Heart right ventricle (tissue), 16 donors: Measurements from ENCODE around the gene JDP2. TPM values are rescaled to one million over a fixed set of nuclear protein-coding genes. Genes with fewer than 3 reads are reported as not detected.
A peak's percentile ranks its signal among the peaks of the same experiment; 100 is the strongest.

ENCODE experiments used
- ATAC-seq, 8 donors: fragments of 200-7000 bp; cut with Tn5 transposase; one replicate each; pipeline ENCODE4 v1.9.1; 2020; ENCODE audit warnings: mild to moderate bottlenecking in 8 of 8, moderate library complexity in 8 of 8, moderate number of reproducible peaks in 1 of 8
- DNase-seq, 2 donors: peaks; one replicate each; pipeline ENCODE4 v3.0.0-alpha.2; 2020
- H3K27ac ChIP-seq, 10 donors: fragments of 200-600 bp; sonication (generic) in 2 of 10; one replicate each; pipeline versions ENCODE4 v1.5.0 to v1.8.0; 2020 to 2022; ENCODE audit warnings: mild to moderate bottlenecking in 3 of 10
- H3K27me3 ChIP-seq, 7 donors: fragments of 200-600 bp; one replicate each; pipeline ENCODE4 v1.8.0; 2021 to 2022; ENCODE audit warnings: mild to moderate bottlenecking in 2 of 7
- H3K36me3 ChIP-seq, 9 donors: fragments of 200-600 bp; sonication (generic) in 1 of 9; one replicate each; pipeline versions ENCODE4 v1.5.0 to v1.8.0; 2020 to 2022; ENCODE audit warnings: mild to moderate bottlenecking in 2 of 9
- H3K4me1 ChIP-seq, 9 donors: fragments of 200-600 bp; sonication (generic) in 1 of 9; one replicate each; pipeline versions ENCODE4 v1.5.0 to v1.8.0; 2020 to 2022; ENCODE audit warnings: mild to moderate bottlenecking in 4 of 9
- H3K4me3 ChIP-seq, 10 donors: fragments of 200-600 bp; sonication (generic) in 2 of 10; one replicate each; pipeline versions ENCODE4 v1.5.0 to v1.8.0; 2020 to 2022; ENCODE audit warnings: mild to moderate bottlenecking in 7 of 10, moderate library complexity in 2 of 10
- H3K9me3 ChIP-seq, 11 donors: fragments of 200-600 bp in 10 of 11; sonication (generic) in 2 of 11; one replicate each; pipeline versions ENCODE4 v1.5.0 to v1.8.0; 2013 to 2022; ENCODE audit warnings: mild to moderate bottlenecking in 2 of 11, control low read depth in 1 of 11, moderate library complexity in 1 of 11
- WGBS, 2 donors: extraction: QIAGEN DNeasy Blood & Tissue Kit; methylation state at CpG; one replicate each; pipeline ENCODE4 v1.1.7; 2013; ENCODE audit warnings: inconsistent platforms in 1 of 2; 5-methylcytosine and 5-hydroxymethylcytosine counted together
- intact Hi-C, 10 donors: fragments of 100-400 bp; cut with DNase I; formaldehyde crosslinking; loops; one replicate each; pipeline versions ENCODE4 v1.11.1 to v1.14.2; 2022
- polyA plus RNA-seq, 2 donors: library from polyadenylated mRNA; stranded (reverse); fragments of 200-250 nt; gene quantifications; one replicate each; pipeline ENCODE4 v1.2.3, GENCODE V29; 2013
- total RNA-seq, 10 donors: library from RNA; stranded (reverse); fragmentation: NEBNext Ultra II Directional in 3 of 10; extraction: Animal tissue kit (Norgen Biotek cat#: 25700) in 3 of 10; gene quantifications; one replicate each; pipeline versions ENCODE4 v1.2.1 to v1.2.4, GENCODE V29; 2021 to 2023
- TF ChIP-seq, protein P1 (sequence below), 9 donors: fragments of 200-600 bp; sonication (generic) in 2 of 9; IDR thresholded peaks; one replicate each; pipeline versions ENCODE4 v1.5.0 to v1.8.0; 2021 to 2022; ENCODE audit warnings: antibody characterized with exemption in 9 of 9, mild to moderate bottlenecking in 5 of 9, moderate library complexity in 1 of 9
- donor health status: Arrhythmogenic right ventricular cardiomyopathy.
- donor health status: ischemic (EF 13 %, LVEDD 7.1; RV severe dilation, severe dysfunction).
- donor health status: healthy with polysubstance abuse.
- donor health status: DM: no; HTN: yes; CAD: no.
- donor health status: DM: no; HTN: no; CAD: no.
- donor health status: ischemic (EF 25% LVEDD 6.9; RV normal size, moderate dysfunction).
- donor health status: ischemic (EF 25% LVEDD 5.7; RV mildly dilated, moderate dysfunction).
- donor health status: healthy.
- donor health status: DM: yes; HTN: yes; CAD: no.
- donor health status: Ischemic cardiomyopathy.
- donor health status: ischemic (EF 35%, LVEDD 5.7; RV mildly dilated, moderate dysfunction).
- donor health status: nonischemic (EF 11% LVEDD 7.7; RV severe dilation, severe dysfunction).
- donor health status: DM: yes; HTN: yes; CAD: no.
- donor health status: PGD.
- donor health status: ischemic (EF 29% LVEDD 5.4; RV normal size, mild dysfunction).
- donor health status: nonischemic (EF 23%, LVEDD 6.1; RV moderate dilation, normal function).

Gene JDP2
- total and polyA plus RNA-seq, 12 donors, result 12.3 to 44.0 (median 17.3) TPM

DNA sequence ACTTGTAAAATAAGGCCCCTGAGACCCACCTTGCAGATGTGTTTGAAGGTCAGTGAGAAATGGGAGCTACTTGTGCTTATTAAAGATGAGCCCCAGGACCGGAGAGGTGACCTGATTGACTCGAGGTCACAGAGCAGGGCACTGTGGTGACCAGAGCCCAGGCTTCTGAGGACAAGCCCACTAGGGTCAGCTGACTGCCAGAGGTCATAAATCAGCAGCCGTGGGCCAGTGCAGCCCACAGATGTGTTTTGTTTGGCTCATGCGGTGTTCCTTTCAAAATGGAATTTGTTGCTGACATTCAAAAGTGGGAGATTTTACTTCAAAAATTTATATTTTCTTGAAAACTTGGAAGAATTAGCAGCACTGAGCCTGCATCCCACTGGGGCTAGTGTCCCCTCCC lies 24.5 kb downstream of the JDP2 start:
- Histone ChIP-seq H3K4me1 (peaks cover 35 to 95% (median 79%) of the 10 kb centered on the region in 9 donors), H3K4me3 (no peak overlapping the region)
- TF ChIP-seq, protein P1, sequence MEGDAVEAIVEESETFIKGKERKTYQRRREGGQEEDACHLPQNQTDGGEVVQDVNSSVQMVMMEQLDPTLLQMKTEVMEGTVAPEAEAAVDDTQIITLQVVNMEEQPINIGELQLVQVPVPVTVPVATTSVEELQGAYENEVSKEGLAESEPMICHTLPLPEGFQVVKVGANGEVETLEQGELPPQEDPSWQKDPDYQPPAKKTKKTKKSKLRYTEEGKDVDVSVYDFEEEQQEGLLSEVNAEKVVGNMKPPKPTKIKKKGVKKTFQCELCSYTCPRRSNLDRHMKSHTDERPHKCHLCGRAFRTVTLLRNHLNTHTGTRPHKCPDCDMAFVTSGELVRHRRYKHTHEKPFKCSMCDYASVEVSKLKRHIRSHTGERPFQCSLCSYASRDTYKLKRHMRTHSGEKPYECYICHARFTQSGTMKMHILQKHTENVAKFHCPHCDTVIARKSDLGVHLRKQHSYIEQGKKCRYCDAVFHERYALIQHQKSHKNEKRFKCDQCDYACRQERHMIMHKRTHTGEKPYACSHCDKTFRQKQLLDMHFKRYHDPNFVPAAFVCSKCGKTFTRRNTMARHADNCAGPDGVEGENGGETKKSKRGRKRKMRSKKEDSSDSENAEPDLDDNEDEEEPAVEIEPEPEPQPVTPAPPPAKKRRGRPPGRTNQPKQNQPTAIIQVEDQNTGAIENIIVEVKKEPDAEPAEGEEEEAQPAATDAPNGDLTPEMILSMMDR (IDR thresholded peaks at IDR 0.05), result no peak

DNA sequence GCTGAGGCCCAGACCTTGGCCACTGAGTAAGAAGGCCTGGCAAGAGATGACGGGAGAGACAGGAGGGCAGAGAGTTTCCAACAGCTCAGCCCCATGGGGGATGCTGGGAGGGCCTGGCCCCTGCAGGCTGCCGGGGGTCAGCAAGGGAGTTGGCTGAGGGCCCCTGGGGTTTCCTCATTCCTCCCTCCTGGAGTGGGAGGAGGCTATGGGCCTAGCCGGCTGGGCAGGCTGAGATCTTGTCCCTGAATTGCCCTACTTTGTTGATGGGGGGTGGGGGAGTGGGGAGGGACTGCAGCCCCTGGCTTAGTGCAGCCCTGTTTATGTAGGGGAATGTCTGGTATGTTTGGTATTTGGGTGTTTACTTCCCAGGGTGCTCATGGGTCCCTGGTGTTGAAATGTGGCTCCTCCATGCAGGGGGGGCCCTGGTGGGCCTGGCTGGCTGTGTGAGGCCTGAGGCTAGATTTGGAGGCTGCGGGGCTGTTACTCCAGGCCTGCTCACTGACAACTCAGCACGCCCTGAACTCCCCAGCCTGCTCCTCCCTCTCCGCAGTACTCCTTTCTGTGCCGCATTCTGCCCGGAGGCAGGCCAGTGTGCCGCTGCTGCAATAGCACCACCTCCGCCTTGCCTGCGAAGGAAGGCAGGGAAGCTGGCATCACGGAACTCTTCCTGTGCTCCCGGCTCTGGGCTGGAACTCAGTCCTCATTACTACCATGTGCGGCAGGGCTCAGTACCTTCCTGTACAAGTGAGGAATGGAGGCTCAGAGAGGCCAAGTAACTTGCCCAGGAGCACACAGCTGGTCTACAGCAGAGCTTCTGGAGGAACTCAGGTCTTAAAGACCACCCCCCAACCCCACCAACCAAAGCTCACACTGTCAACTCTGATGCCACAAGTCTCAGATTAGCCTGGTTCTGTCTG lies 25.3 kb downstream of the JDP2 start:
- ATAC-seq, result peak; percentile 44 to 60 (median 54)
- Histone ChIP-seq H3K27me3 (no peaks in the 10 kb centered on the region), H3K36me3 (peaks cover 0 to 35% (median 0%) of the 10 kb centered on the region in 9 donors), H3K4me1 (peaks cover 35 to 94% (median 80%) of the 10 kb centered on the region in 9 donors), H3K9me3 (no peaks in the 10 kb centered on the region), H3K27ac (peak overlapping the region; percentile 46 to 82 (median 74)), H3K4me3 (no peak overlapping the region)
- TF ChIP-seq, protein P1 (IDR thresholded peaks at IDR 0.05), result no peak
- WGBS, 2 donors, result 18 to 32% methylated on average over 14 of the region's 14 CpGs
- peak; percentile 39 to 71 for DNase-seq
- intact Hi-C loops, result loop anchor here in 1 of 10 donors (5.0 kb wide), 1 partner anchor 34 kb away; no protein-coding TSS in a partner anchor

More for the DNA sequence above, 24.5 kb downstream of the JDP2 start:
- DNase-seq, result peak in 1 of 2 donors; percentile 34
- H3K36me3 ChIP-seq, result peaks cover 0 to 37% (median 0%) of the 10 kb centered on the region in 9 donors
- no peaks in the 10 kb centered on the region for H3K9me3 ChIP-seq
- peak in 3 of 8 donors; percentile 18 to 23 (median 18) for ATAC-seq
- no peaks in the 10 kb centered on the region for H3K27me3 ChIP-seq
- peak overlapping the region; percentile 46 to 82 (median 74) for H3K27ac ChIP-seq
- intact Hi-C loops, result loop anchor here in 1 of 10 donors (5.0 kb wide), 1 partner anchor 35 kb away; no protein-coding TSS in a partner anchor
- WGBS, 2 donors, result 43 to 53% methylated on average over 4 of the region's 4 CpGs

DNA sequence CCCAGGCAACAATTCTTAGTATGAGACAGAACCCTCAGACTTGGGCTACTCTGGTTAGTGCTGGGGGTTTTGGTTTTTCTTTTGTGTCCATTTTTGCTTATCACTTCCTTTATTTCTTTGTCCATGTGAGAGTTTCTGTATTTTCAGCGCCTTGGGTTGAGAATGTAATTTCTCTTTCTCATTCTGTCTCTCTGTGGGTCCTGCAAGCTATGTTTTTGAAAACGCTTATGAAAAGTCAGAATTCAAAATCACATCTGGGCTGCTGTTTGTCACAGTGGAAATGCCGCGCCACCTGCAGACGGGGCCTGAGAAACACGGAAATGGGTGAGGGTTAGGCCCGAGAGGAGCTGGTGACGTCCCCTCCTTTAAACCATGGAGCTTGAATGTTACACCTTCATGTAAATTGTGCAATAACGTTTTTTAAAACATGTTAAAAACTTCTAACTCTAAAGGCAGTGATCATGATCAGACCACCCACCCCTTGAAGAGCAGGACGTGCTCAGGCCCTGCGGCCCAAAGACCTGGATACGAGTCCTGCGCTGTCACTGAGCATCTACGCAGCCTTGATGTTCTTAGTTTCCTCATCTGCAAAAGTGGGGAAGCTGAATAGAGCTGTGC lies 26.1 kb downstream of the JDP2 start:
- H3K4me3 ChIP-seq, result no peak overlapping the region
- WGBS, 2 donors, result 82 to 88% methylated on average over 14 of the region's 14 CpGs
- no peaks in the 10 kb centered on the region for H3K27me3 ChIP-seq
- peak overlapping the region; percentile 46 to 82 (median 74) for H3K27ac ChIP-seq
- no peak for ATAC-seq
- TF ChIP-seq, protein P1 (IDR thresholded peaks at IDR 0.05), result no peak
- H3K36me3 ChIP-seq, result peaks cover 0 to 28% (median 0%) of the 10 kb centered on the region in 9 donors
- no peaks in the 10 kb centered on the region for H3K9me3 ChIP-seq
- H3K4me1 ChIP-seq, result peaks cover 36 to 92% (median 82%) of the 10 kb centered on the region in 9 donors
- no peak for DNase-seq
- intact Hi-C loops, result loop anchor here in 1 of 10 donors (5.0 kb wide), 1 partner anchor 33 kb away; no protein-coding TSS in a partner anchor

DNA sequence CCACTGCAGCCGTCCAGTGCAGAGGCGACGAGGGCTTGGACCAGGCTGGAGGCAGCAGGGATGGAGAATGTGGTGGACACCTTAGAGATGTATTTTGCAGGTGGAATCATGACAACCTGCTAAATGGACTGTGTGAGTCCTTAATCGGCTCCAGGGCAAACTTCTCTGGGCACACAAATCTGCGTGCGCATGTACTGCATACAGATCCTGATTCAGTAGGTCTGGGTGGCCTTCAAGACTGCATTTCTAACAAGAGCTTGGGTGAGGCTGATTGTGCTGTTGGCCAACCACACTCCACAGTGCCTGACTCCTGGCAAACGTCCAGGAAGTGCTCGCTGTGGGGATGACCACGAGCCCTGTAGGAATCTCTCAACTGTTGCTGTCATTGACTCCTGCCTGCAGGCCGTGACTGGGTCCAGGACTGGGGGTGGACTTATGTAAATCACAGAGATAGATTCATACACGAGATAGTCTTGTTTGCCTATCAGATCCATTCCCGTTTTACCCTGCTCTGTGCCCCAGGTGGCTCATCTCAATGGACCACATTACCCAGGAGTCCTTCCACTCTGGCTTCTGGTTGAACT lies 27.2 kb downstream of the JDP2 start:
- H3K36me3 ChIP-seq, result peaks cover 0 to 30% (median 0%) of the 10 kb centered on the region in 9 donors
- TF ChIP-seq, protein P1 (IDR thresholded peaks at IDR 0.05), result no peak
- H3K9me3 ChIP-seq, result no peaks in the 10 kb centered on the region
- H3K4me3 ChIP-seq, result no peak overlapping the region
- 51 to 54% methylated on average over 12 of the region's 12 CpGs for WGBS, 2 donors
- intact Hi-C loops, result loop anchor here in 1 of 10 donors (5.0 kb wide), 1 partner anchor 32 kb away; no protein-coding TSS in a partner anchor
- H3K27me3 ChIP-seq, result no peaks in the 10 kb centered on the region
- H3K4me1 ChIP-seq, result peaks cover 36 to 92% (median 79%) of the 10 kb centered on the region in 9 donors
- ATAC-seq (peak in 5 of 8 donors; percentile 18 to 34 (median 24)), DNase-seq (peak; percentile 61 to 67)
- H3K27ac ChIP-seq, result peak overlapping the region in 7 of 10 donors; percentile 12 to 75 (median 41)
